DOHH2 (cell line): Measurements from ENCODE around the gene ZNF462.

ENCODE experiments used
- EZH2phosphoT487 ChIP-seq: fragments of 200-600 bp; sonication (generic); IDR thresholded peaks from 2 replicates; pipeline ENCODE4 v1.6.1; 2017; ENCODE audit warnings: borderline replicate concordance, mild to moderate bottlenecking, antibody characterized with exemption, low read length, moderate library complexity, mixed read lengths
- TF ChIP-seq, protein P1 (sequence below): fragments of 200-600 bp; sonication (generic); IDR thresholded peaks from one replicate; pipeline ENCODE4 v1.5.1; 2014; ENCODE audit warnings: antibody characterized with exemption, mild to moderate bottlenecking, low read depth, low read length; ENCODE audit not compliant: poor library complexity, severe bottlenecking

DNA sequence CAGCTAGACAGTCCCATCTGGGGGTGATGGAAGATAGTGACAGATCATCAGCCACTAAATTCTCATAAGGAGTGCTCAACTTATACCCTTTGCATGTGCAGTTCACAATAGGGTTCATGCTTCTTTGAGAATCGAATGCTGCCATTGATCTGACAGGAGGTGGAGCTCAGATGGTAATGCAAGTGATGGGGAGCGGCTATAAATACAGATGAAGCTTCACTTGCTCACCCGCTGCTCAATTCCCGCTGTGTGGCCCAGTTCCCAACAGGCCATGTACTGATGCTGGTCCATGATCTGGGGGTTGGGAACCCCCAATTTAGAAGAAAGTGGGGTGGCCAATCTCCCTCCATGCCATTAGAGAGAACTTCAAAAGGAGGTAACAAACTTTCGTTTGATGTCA lies 44.9 kb upstream of the ZNF462 start:
- TF ChIP-seq, protein P1, sequence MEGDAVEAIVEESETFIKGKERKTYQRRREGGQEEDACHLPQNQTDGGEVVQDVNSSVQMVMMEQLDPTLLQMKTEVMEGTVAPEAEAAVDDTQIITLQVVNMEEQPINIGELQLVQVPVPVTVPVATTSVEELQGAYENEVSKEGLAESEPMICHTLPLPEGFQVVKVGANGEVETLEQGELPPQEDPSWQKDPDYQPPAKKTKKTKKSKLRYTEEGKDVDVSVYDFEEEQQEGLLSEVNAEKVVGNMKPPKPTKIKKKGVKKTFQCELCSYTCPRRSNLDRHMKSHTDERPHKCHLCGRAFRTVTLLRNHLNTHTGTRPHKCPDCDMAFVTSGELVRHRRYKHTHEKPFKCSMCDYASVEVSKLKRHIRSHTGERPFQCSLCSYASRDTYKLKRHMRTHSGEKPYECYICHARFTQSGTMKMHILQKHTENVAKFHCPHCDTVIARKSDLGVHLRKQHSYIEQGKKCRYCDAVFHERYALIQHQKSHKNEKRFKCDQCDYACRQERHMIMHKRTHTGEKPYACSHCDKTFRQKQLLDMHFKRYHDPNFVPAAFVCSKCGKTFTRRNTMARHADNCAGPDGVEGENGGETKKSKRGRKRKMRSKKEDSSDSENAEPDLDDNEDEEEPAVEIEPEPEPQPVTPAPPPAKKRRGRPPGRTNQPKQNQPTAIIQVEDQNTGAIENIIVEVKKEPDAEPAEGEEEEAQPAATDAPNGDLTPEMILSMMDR: no peak
- no peak for TF ChIP-seq EZH2phosphoT487
